HepG2 (cell line): ENCODE results near the gene FLAD1. TPM values are rescaled to one million over a fixed set of nuclear protein-coding genes. Genes with fewer than 3 reads are reported as not detected.
A peak's percentile ranks its signal among the peaks of the same experiment; 100 is the strongest.

ENCODE experiments used
- CREB1 ChIP-seq, 2 experiments: fragments of 450-650 bp in 1 of 2; IDR thresholded peaks; 2 replicates each; pipeline ENCODE4 v1.6.1; 2016 to 2017; ENCODE audit warnings: control low read depth in 1 of 2, mild to moderate bottlenecking in 1 of 2, missing compliant biosample characterization in 1 of 2, missing genetic modification characterization in 1 of 2
- HIVEP1 ChIP-seq: sonication (generic); formaldehyde crosslinking; IDR thresholded peaks from 2 replicates; pipeline ENCODE4 v1.4.0; 2020; ENCODE audit warnings: mild to moderate bottlenecking, missing genetic modification reagents
- KDM5B ChIP-seq: sonication (generic); formaldehyde crosslinking; IDR thresholded peaks from 2 replicates; pipeline ENCODE4 v1.4.0; 2020; ENCODE audit warnings: missing genetic modification reagents, mild to moderate bottlenecking, borderline replicate concordance
- NFE2 ChIP-seq: sonication (generic); formaldehyde crosslinking; IDR thresholded peaks from 2 replicates; pipeline ENCODE4 v1.4.0; 2020; ENCODE audit warnings: missing genetic modification reagents
- NFYC ChIP-seq: IDR thresholded peaks from 2 replicates; pipeline ENCODE4 v1.6.1; 2016; ENCODE audit warnings: missing genetic modification reagents, missing compliant biosample characterization
- PHF5A ChIP-seq: IDR thresholded peaks from one replicate; pipeline ENCODE4 v1.6.1; 2018; ENCODE audit warnings: low read depth, missing genetic modification reagents; ENCODE audit not compliant: unreplicated experiment
- ZFP37 ChIP-seq: sonication (generic); formaldehyde crosslinking; IDR thresholded peaks from 2 replicates; pipeline ENCODE4 v1.4.0; 2020; ENCODE audit warnings: missing genetic modification reagents, borderline replicate concordance
- ZNF136 ChIP-seq: sonication (generic); formaldehyde crosslinking; IDR thresholded peaks from 2 replicates; pipeline ENCODE4 v1.8.1; 2022; ENCODE audit warnings: low read depth, mild to moderate bottlenecking, moderate library complexity, missing genetic modification reagents
- ZNF574 ChIP-seq: sonication (generic); formaldehyde crosslinking; IDR thresholded peaks from 2 replicates; pipeline ENCODE4 v1.4.0; 2020; ENCODE audit warnings: missing genetic modification reagents
- ZNF772 ChIP-seq: sonication (generic); formaldehyde crosslinking; IDR thresholded peaks from 2 replicates; pipeline ENCODE4 v1.5.0; 2020; ENCODE audit warnings: mild to moderate bottlenecking, missing genetic modification reagents
- ZNF878 ChIP-seq: sonication (generic); formaldehyde crosslinking; IDR thresholded peaks from 2 replicates; pipeline ENCODE4 v1.8.1; 2023; ENCODE audit warnings: mild to moderate bottlenecking, missing genetic modification reagents, moderate library complexity
- polyA plus RNA-seq, 8 experiments: library from polyadenylated mRNA; depleted of rRNA in 3 of 8; stranded (reverse) in 7 of 8; unstranded in 1 of 8; fragments of >200 nt; fragmentation: Illumina TruSeq in 4 of 8; extraction: Trizol in 4 of 8; gene quantifications; 2 replicates each; pipeline versions ENCODE4 v1.2.1 to v1.2.3, GENCODE V29; 2011 to 2016; ENCODE audit warnings: low read depth in 4 of 8, missing spikeins in 1 of 8, mixed read lengths in 1 of 8; ENCODE audit not compliant: insufficient read depth in 1 of 8
- total RNA-seq, 5 experiments: library from RNA; depleted of rRNA; stranded (reverse); fragments of >200 nt; fragmentation: Illumina TruSeq; extraction: Trizol; gene quantifications; 2 replicates each; pipeline ENCODE4 v1.2.3, GENCODE V29; 2016; ENCODE audit warnings: low read depth in 1 of 5
- TF ChIP-seq, protein P1 (sequence below): sonication (generic); formaldehyde crosslinking; IDR thresholded peaks from 2 replicates; pipeline ENCODE4 v1.4.0; 2020; ENCODE audit warnings: missing genetic modification reagents
- TF ChIP-seq, protein P2 (sequence below): sonication (generic); formaldehyde crosslinking; conservative IDR thresholded peaks from 2 replicates; pipeline ENCODE4 v1.4.0; 2020; ENCODE audit warnings: mild to moderate bottlenecking, missing genetic modification reagents, moderate library complexity
- TF ChIP-seq, protein P3 (sequence below): sonication (generic); formaldehyde crosslinking; IDR thresholded peaks from 2 replicates; pipeline ENCODE4 v1.8.0; 2022; ENCODE audit warnings: mild to moderate bottlenecking, missing genetic modification reagents, borderline replicate concordance

FLAD1 gene
- total and polyA plus RNA-seq, 2 of the 13 experiments (the other 11 are each of a cell fraction or from before 2014, with no cell fraction given), result 25.9 to 32.8 TPM

DNA sequence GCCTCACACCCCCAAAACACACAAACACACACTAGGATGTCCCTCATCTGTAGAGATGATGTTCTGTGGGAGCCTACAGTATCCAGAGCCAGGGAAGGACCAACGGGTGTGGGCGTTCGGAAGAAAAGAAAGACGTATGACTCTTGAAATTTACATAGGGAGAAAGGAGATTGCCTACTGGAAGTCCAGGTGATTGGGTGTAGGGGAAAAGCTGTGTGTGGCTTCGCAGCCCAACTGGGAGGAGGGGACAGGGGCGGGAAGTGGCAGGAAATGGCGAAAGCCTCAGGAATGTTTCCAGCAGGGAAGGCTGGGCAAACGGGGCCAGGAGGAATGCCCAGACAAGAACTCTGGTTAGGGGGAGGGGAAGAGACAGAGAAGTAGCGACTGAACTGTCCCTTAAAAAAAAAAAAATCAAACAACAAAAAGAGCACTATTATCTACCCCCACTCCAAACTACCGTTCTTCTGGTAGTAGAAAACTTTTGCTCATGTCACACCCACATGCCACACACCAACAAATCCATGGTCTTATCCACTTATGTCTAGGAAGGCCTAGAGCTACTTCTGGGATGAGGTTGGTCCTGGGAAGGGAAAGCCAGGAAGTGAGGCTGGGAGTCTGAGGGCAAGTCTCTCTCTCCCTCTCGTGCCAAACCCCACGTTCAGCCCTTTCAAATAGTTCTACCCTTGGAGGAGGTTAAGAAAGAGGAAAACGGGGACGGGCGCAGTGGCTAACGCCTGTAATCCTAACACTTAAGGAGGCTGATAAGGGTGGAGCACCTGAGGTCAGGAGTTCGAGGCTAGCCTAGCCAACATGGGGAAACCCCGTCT lies 10.4 kb upstream of the FLAD1 start (continued):
- peak; percentile 77 for TF ChIP-seq ZNF574 (CRISPR knock-in tag)
- TF ChIP-seq ZFP37 (CRISPR knock-in tag), result peak; percentile 66; the same call in 1 of the 2 replicates
- TF ChIP-seq ZNF136, result 0 out of 2 replicates have a peak, but pooled peaks have one; percentile 28
- no peak for TF ChIP-seq NFE2 (CRISPR knock-in tag)
- peak; percentile 9; the same call in 1 of the 2 replicates for TF ChIP-seq HIVEP1 (CRISPR knock-in tag)
- TF ChIP-seq, protein P1, sequence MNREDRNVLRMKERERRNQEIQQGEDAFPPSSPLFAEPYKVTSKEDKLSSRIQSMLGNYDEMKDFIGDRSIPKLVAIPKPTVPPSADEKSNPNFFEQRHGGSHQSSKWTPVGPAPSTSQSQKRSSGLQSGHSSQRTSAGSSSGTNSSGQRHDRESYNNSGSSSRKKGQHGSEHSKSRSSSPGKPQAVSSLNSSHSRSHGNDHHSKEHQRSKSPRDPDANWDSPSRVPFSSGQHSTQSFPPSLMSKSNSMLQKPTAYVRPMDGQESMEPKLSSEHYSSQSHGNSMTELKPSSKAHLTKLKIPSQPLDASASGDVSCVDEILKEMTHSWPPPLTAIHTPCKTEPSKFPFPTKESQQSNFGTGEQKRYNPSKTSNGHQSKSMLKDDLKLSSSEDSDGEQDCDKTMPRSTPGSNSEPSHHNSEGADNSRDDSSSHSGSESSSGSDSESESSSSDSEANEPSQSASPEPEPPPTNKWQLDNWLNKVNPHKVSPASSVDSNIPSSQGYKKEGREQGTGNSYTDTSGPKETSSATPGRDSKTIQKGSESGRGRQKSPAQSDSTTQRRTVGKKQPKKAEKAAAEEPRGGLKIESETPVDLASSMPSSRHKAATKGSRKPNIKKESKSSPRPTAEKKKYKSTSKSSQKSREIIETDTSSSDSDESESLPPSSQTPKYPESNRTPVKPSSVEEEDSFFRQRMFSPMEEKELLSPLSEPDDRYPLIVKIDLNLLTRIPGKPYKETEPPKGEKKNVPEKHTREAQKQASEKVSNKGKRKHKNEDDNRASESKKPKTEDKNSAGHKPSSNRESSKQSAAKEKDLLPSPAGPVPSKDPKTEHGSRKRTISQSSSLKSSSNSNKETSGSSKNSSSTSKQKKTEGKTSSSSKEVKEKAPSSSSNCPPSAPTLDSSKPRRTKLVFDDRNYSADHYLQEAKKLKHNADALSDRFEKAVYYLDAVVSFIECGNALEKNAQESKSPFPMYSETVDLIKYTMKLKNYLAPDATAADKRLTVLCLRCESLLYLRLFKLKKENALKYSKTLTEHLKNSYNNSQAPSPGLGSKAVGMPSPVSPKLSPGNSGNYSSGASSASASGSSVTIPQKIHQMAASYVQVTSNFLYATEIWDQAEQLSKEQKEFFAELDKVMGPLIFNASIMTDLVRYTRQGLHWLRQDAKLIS (CRISPR knock-in tag), result peak; percentile 70; the same call in 1 of the 2 replicates
- no peak for TF ChIP-seq CREB1 (IDR thresholded peaks at IDR 0.05)
- peak; percentile 81; the same call in 1 of the 2 replicates for TF ChIP-seq CREB1 (CRISPR knock-in tag; IDR thresholded peaks at IDR 0.05)
- 0 out of 2 replicates have a peak, but pooled peaks have one; percentile 47 for TF ChIP-seq ZNF878 (CRISPR knock-in tag)
- TF ChIP-seq, protein P2, sequence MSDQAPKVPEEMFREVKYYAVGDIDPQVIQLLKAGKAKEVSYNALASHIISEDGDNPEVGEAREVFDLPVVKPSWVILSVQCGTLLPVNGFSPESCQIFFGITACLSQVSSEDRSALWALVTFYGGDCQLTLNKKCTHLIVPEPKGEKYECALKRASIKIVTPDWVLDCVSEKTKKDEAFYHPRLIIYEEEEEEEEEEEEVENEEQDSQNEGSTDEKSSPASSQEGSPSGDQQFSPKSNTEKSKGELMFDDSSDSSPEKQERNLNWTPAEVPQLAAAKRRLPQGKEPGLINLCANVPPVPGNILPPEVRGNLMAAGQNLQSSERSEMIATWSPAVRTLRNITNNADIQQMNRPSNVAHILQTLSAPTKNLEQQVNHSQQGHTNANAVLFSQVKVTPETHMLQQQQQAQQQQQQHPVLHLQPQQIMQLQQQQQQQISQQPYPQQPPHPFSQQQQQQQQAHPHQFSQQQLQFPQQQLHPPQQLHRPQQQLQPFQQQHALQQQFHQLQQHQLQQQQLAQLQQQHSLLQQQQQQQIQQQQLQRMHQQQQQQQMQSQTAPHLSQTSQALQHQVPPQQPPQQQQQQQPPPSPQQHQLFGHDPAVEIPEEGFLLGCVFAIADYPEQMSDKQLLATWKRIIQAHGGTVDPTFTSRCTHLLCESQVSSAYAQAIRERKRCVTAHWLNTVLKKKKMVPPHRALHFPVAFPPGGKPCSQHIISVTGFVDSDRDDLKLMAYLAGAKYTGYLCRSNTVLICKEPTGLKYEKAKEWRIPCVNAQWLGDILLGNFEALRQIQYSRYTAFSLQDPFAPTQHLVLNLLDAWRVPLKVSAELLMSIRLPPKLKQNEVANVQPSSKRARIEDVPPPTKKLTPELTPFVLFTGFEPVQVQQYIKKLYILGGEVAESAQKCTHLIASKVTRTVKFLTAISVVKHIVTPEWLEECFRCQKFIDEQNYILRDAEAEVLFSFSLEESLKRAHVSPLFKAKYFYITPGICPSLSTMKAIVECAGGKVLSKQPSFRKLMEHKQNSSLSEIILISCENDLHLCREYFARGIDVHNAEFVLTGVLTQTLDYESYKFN, result peak; percentile 82
- TF ChIP-seq KDM5B, result peak; percentile 46; the same call in 1 of the 2 replicates
- TF ChIP-seq NFYC (CRISPR knock-in tag), result peak; percentile 48; the same call in 1 of the 2 replicates
- peak; percentile 39; the same call in 1 of the 2 replicates for TF ChIP-seq ZNF772 (CRISPR knock-in tag)
- TF ChIP-seq, protein P3, sequence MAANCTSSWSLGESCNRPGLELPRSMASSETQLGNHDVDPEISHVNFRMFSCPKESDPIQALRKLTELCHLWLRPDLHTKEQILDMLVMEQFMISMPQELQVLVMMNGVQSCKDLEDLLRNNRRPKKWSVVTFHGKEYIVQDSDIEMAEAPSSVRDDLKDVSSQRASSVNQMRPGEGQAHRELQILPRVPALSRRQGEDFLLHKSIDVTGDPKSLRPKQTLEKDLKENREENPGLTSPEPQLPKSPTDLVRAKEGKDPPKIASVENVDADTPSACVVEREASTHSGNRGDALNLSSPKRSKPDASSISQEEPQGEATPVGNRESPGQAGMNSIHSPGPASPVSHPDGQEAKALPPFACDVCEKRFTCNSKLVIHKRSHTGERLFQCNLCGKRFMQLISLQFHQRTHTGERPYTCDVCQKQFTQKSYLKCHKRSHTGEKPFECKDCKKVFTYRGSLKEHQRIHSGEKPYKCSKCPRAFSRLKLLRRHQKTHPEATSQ (CRISPR knock-in tag), result no peak
- peak; percentile 28 for TF ChIP-seq PHF5A (CRISPR knock-in tag)
